Panc1 (cell line): Measurements from ENCODE around the gene OR2T8. TPM values are rescaled to one million over a fixed set of nuclear protein-coding genes. Genes with fewer than 3 reads are reported as not detected.

Experiments used
- ATAC-seq: fragments of 200-7000 bp; cut with Tn5 transposase; 2 replicates; pipeline ENCODE4 v1.9.1; 2020; ENCODE audit warnings: mild to moderate bottlenecking, moderate library complexity
- BruUV-seq: library from RNA; stranded (reverse); fragments of 400-500 nt; replicated peaks from 2 replicates; lab custom pipeline; 2021; lab: Mats Ljungman, UMichigan
- CTCF ChIA-PET: fragments of 300-600 bp; sonication (Branson Sonifier 250); formaldehyde crosslinking; loops from one replicate; lab custom pipeline; 2022; ENCODE audit warnings: antibody characterized with exemption; lab: Charles Lee
- POLR2A ChIA-PET: fragments of 300-600 bp; sonication (Branson Sonifier 250); formaldehyde crosslinking; loops from one replicate; lab custom pipeline; 2022; ENCODE audit warnings: antibody characterized with exemption; lab: Charles Lee
- DNase-seq: peaks from one replicate; pipeline ENCODE4 v3.0.0-alpha.2; 2010; ENCODE audit warnings: low read depth, low spot score
- H3K27ac ChIP-seq: 2 replicates; pipeline ENCODE4 v1.5.1; 2011; ENCODE audit warnings: mild to moderate bottlenecking, low read length, inconsistent platforms
- H3K27me3 ChIP-seq: fragments of 200-500 bp; sonication (Bioruptor generic); 2 replicates; pipeline ENCODE4 v1.6.0; 2014; ENCODE audit warnings: low read length, inconsistent platforms; ENCODE audit not compliant: control insufficient read depth, insufficient read depth
- H3K36me3 ChIP-seq: fragments of 200-500 bp; sonication (Bioruptor generic); 2 replicates; pipeline ENCODE4 v1.5.1; 2014; ENCODE audit warnings: inconsistent platforms, mild to moderate bottlenecking, low read length, moderate library complexity; ENCODE audit not compliant: control insufficient read depth, insufficient read depth
- H3K4me1 ChIP-seq: 2 replicates; pipeline ENCODE4 v1.5.1; 2011; ENCODE audit warnings: inconsistent platforms, mild to moderate bottlenecking, low read length, moderate library complexity; ENCODE audit not compliant: control insufficient read depth, insufficient read depth
- H3K4me3 ChIP-seq, 2 experiments: 2 replicates each; pipeline ENCODE4 v1.5.1; 2011 to 2012; ENCODE audit warnings: low read depth in 2 of 2, low read length in 2 of 2, mild to moderate bottlenecking in 2 of 2, inconsistent platforms in 1 of 2, moderate library complexity in 1 of 2
- H3K9me3 ChIP-seq: fragments of 200-500 bp; sonication (Bioruptor generic); 2 replicates; pipeline ENCODE4 v1.5.1; 2014; ENCODE audit warnings: low read depth, mild to moderate bottlenecking, inconsistent platforms, low read length, moderate library complexity; ENCODE audit not compliant: control insufficient read depth, insufficient read depth
- CTCF ChIP-seq: fragments of 450-650 bp; IDR thresholded peaks from 2 replicates; pipeline ENCODE4 v1.5.1; 2017; ENCODE audit warnings: mild to moderate bottlenecking
- POLR2AphosphoS5 ChIP-seq: IDR thresholded peaks from 2 replicates; pipeline ENCODE4 v1.6.1; 2012; ENCODE audit warnings: mild to moderate bottlenecking, low read depth, low read length, moderate library complexity
- REST ChIP-seq, 2 experiments: IDR thresholded peaks; 2 replicates each; pipeline ENCODE4 v1.6.1; 2011 to 2012; ENCODE audit warnings: low read depth in 2 of 2, control low read depth in 1 of 2, low read length in 1 of 2, mild to moderate bottlenecking in 1 of 2, moderate library complexity in 1 of 2; ENCODE audit not compliant: insufficient read depth in 1 of 2
- SIN3A ChIP-seq: IDR thresholded peaks from 2 replicates; pipeline ENCODE4 v1.6.1; 2012; ENCODE audit warnings: low read depth, mild to moderate bottlenecking, low read length, moderate library complexity, borderline replicate concordance; ENCODE audit not compliant: insufficient read depth
- TCF7L2 ChIP-seq: IDR thresholded peaks from 2 replicates; pipeline ENCODE4 v1.6.1; 2011; ENCODE audit warnings: mild to moderate bottlenecking, low read depth, low read length, inconsistent platforms
- in situ Hi-C: cut with HindIII; loops from 2 replicates; pipeline ENCODE4 v1.10.0; 2016; ENCODE audit warnings: low sequenced_read_pairs, low pct_unique_long_range_greater_than_20kb
- intact Hi-C: fragments of 100-400 bp; cut with micrococcal nuclease; formaldehyde crosslinking; loops from one replicate; pipeline ENCODE4 v1.10.0; 2022; ENCODE audit not compliant: unreplicated experiment
- total RNA-seq: library from RNA; stranded (reverse); gene quantifications from one replicate; pipeline ENCODE4 v1.2.1, GENCODE V29; 2021; ENCODE audit not compliant: unreplicated experiment

OR2T8 gene
- total RNA-seq, 1 experiment from 2014 or later, result not detected

GRCh38 chr1:247895976-247896375 is 24.1 kb upstream of the OR2T8 start:
- intact Hi-C loops (no loop called here), in situ Hi-C loops (no loop called here)
- no peak for TF ChIP-seq CTCF
- TF ChIP-seq SIN3A, result no peak
- TF ChIP-seq POLR2AphosphoS5, result no peak
- TF ChIP-seq REST (IDR thresholded peaks at IDR 0.05; ENCODE audit: insufficient read depth in 1 of 2, low read depth in 2 of 2, low read length in 1 of 2), result no peak
- TF ChIP-seq TCF7L2, result no peak
- no peaks in the 10 kb centered on the region for H3K27me3 ChIP-seq
- ChIA-PET CTCF (no interaction called here), POLR2A (no interaction called here)
- H3K4me1 ChIP-seq, result no peaks in the 10 kb centered on the region
- ATAC-seq (no peak), DNase-seq (no peak)
- no peak overlapping the region for H3K4me3 ChIP-seq
- no peaks in the 10 kb centered on the region for H3K36me3 ChIP-seq
- no peaks in the 10 kb centered on the region for H3K9me3 ChIP-seq
- H3K27ac ChIP-seq, result no peak overlapping the region
- BruUV-seq, result no TSS peak

- intact Hi-C loops, result no loop called here
- in situ Hi-C loops, result no loop called here
- ChIA-PET POLR2A (no interaction called here), CTCF (no interaction called here)
- BruUV-seq, result no TSS peak
- Histone ChIP-seq H3K9me3 (no peaks in the 10 kb centered on the region), H3K27ac (no peak overlapping the region), H3K27me3 (no peaks in the 10 kb centered on the region), H3K36me3 (no peaks in the 10 kb centered on the region), H3K4me3 (no peak overlapping the region), H3K4me1 (no peaks in the 10 kb centered on the region)
- ATAC-seq (no peak), DNase-seq (no peak)
- no peak for TF ChIP-seq POLR2AphosphoS5
- TF ChIP-seq REST (IDR thresholded peaks at IDR 0.05; ENCODE audit: insufficient read depth in 1 of 2, low read depth in 2 of 2, low read length in 1 of 2), result no peak
- no peak for TF ChIP-seq SIN3A
- no peak for TF ChIP-seq TCF7L2
Observed at GRCh38 chr1:247904122-247904521, 15.9 kb upstream of the OR2T8 start.
